LHCN-M2 (cell line): ENCODE data around the gene SEC14L6. TPM values are rescaled to one million over a fixed set of nuclear protein-coding genes. Genes with fewer than 3 reads are reported as not detected.
"Not testable (repeated sequence)": the region's sequence is repeated elsewhere in the genome, so short reads cannot be mapped to it uniquely, and the experiment has no call there.

Source experiments
- DNase-seq: peaks from one replicate; pipeline ENCODE4 v3.0.0-alpha.2; 2012; ENCODE audit warnings: low read depth
- total RNA-seq: library from RNA; depleted of rRNA; stranded (reverse); fragments of >200 nt; gene quantifications from 2 replicates; pipeline ENCODE4 v1.2.3, GENCODE V29; 2014

SEC14L6 gene
- total RNA-seq, 1 experiment from 2014 or later = not detected

DNA sequence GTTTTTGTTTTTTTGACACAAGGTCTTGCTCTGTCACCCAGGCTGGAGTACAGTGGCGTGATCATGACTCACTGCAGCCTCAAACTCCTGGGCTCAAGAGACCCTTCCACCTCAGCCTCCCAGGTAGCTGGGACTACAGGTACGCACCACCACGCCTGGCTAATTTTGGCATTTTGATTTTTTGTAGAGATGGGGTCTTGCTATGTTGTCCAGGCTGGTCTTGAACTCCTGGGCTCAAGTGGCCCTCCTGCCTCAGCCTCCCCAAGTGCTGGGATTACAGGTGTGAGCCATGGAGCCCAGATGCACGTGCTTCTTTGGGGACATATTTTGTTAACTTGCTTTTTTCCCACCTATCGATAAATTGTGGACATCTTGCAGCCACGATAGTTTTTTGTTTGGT, 20.7 kb upstream of the SEC14L6 start:
- DNase-seq = not testable (repeated sequence)

GRCh38 chr22:30566125-30566524, 19.6 kb upstream of the SEC14L6 start:
- DNase-seq = no peak

- DNase-seq = no peak
Observed at GRCh38 chr22:30565341-30565740, 18.8 kb upstream of the SEC14L6 start.

- DNase-seq = no peak
Observed at GRCh38 chr22:30564761-30565119, 18.2 kb upstream of the SEC14L6 start.

DNA sequence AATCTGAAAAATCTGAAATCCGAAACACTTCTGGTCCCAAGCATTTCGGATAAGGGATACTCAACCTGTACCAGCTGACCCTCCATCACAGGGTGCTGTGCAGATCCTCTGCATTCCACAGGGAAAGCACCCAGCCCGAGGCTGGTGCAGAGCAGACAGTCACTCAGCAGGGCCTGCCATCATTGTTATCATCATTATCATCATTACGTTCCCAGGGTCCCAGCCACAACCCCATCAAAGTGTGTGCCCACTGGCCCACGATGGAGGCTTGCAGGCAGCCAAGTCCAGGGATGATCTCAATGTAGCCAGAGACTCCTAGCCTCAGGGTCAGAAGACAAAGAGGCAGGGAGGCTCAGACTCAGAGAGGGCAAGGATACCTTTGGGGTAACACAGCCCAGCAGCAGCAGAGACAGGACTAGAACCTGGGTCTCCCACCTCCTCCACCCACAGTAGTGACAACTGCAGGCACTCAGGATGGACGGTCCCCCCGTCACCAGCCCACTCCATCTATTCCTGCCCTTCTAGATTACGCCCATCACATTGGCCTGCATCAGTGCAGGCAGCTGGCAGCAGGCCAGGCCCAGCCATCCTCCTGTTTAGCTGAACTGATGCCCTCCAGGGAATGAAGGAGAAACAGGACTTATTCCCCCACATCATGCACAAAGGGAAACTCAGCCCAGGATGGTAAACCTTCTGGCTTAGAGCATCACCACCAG, 17.7 kb upstream of the SEC14L6 start:
- DNase-seq = no peak

- DNase-seq = no peak
Observed at GRCh38 chr22:30562366-30562765, 15.8 kb upstream of the SEC14L6 start.

GRCh38 chr22:30561402-30562189, 15.1 kb upstream of the SEC14L6 start:
- no peak for DNase-seq

- not testable (repeated sequence) for DNase-seq
Observed at GRCh38 chr22:30560643-30561202, 14.2 kb upstream of the SEC14L6 start.

DNA sequence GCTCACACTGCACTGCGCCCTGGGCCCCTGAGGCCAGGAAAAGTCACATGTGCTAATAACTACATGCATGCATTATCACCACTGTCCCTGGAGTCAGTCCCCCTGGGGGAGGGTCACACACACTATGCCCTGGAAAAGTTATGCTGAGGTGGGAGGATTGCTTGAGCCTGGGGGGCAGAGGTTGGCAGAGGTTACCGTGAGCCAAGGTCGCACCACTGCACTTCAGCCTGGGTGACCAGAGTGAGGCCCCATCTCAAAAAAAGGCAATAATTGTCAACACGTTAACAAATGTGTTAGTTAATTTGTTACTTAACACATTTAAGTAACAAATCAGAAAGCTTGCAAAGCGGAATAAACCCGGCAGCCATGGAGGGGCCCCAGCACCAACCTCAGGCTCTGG, 13.3 kb upstream of the SEC14L6 start:
- DNase-seq = no peak

DNA sequence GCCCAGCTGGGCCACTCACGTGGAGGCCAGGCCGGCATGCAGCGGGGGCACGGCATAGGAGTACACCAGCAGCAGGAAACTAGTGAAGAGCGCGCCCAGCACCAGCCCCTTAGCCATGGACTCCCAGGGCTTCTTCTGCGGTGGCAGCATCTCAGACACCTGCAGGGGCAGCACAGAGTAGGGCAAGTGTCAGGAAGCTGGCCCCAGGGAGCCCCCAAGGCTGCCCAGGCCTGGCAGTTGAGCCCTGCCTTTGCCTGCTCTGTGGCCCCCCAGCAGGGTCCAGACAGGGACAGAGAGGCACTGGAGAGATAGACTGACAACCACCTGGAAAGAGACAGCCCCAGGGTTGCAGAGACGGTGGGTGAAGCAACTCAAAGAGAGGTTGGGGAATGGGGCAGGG, 10.7 kb upstream of the SEC14L6 start:
- DNase-seq = no peak

DNA sequence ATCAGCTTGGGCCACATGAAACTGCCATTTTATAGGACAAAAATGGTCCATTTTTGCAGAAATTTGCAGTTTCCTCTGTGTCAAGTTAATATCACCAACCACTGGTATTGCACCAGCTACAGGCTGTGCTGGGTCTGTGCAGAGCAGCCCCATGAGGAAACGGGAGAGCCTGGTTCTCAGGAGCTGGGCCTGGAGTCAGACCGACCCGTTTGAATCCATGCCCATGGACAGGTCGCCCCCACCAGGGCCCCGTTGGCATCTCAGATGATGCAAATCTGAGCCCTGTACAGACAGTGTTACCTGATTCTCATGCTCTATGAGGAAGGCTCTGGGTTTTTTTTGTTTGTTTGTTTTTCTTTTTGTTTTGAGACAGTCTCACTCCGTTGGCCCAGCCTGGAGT, 9.8 kb upstream of the SEC14L6 start:
- DNase-seq = no peak

- no peak for DNase-seq
Observed at GRCh38 chr22:30555282-30556210, 9.0 kb upstream of the SEC14L6 start.

DNA sequence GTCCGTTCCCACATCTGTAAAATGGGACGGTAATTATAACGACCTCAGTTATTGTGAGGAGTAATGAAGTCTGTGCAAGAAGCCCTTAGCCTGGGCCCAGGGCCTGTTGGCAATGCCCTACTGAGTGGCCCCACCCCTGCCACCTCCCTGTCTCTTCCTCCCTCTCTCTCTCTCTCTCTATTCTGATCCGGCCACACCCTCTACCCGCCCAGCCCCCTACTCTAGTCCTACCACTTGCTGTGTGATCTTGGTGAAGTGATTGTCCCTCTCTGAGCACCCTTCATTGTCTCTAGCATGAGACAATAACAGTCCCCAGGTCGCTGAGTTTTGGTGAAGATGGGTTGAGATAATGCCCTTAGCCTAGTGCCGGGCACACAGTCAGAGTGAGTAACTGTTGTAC, 7.4 kb upstream of the SEC14L6 start:
- no peak for DNase-seq

DNA sequence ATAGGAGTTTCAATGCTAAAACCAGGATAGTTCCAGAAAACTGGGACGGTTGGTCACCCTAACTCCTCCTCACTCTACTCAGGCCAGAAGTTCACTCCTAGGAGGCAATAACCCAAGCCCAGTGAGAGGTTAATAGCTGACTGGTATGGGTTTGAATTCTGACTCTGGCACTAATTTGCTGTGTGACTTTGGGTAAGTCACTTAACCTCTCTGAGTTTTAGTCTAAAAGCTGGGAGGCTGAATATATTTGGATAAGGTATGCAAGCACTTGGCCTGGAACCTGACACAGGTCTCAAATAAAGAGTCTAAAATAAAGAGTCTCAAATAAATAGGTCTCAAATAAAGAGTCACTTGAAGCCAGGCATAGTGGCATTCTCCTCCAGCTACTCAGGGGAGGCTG, 6.2 kb upstream of the SEC14L6 start:
- no peak for DNase-seq

GRCh38 chr22:30551813-30552212, 5.3 kb upstream of the SEC14L6 start:
- DNase-seq = not testable (repeated sequence)

- no peak for DNase-seq
Observed at GRCh38 chr22:30547188-30547587, 647 bp upstream of the SEC14L6 start.

GRCh38 chr22:30542811-30543188, 3.7 kb downstream of the SEC14L6 start:
- DNase-seq = no peak

- no peak for DNase-seq
Observed at GRCh38 chr22:30541961-30542810, 4.4 kb downstream of the SEC14L6 start.

DNA sequence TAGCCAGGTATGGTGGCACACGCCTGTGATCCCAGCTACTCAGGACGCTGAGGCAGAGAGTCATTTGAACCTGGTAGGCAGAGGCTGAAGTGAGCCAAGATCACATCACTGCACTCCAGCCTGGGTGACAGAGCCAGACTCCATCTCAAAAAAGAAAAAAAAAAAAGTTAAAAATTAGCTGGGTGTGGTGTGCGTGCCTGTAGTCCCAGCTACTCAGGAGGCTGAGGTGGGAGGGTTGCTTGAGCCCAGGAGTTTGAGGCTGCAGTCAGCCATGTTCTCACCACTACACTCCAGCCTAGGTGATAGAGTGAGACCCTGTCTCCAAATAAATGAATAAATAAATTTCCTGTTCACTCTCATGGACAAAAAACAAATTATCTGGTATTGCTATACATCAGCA, 5.0 kb downstream of the SEC14L6 start:
- DNase-seq = not testable (repeated sequence)

DNA sequence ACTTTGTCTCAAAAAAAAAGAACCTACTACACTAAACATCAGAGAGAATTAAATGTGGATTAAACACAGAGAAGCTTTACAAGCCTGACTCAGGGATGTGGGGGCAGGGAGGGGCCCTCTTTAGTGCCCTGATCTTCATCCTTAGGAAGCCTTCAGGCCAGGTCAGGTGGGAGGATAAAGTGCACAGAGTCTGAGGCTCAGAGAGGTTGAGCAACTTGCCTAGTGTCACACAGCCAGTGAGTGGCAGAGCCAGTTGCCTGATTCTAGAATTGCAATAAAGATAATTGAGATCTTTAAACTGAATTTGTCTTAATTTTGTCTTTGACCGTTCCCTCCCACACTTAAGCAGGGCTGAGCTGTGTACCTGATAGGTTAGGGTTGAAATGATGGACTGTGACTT, 7.2 kb downstream of the SEC14L6 start:
- no peak for DNase-seq

- DNase-seq = peak; percentile 20
Observed at GRCh38 chr22:30538280-30538679, 8.3 kb downstream of the SEC14L6 start.
